Non-pigmented ciliary epithelial cell (primary cell): ENCODE measurements around the gene CHCHD6.

Source experiments
- DNase-seq: peaks from one replicate; pipeline ENCODE4 v3.0.0-alpha.2; 2010; ENCODE audit warnings: low read depth

The CHCHD6 gene

DNA sequence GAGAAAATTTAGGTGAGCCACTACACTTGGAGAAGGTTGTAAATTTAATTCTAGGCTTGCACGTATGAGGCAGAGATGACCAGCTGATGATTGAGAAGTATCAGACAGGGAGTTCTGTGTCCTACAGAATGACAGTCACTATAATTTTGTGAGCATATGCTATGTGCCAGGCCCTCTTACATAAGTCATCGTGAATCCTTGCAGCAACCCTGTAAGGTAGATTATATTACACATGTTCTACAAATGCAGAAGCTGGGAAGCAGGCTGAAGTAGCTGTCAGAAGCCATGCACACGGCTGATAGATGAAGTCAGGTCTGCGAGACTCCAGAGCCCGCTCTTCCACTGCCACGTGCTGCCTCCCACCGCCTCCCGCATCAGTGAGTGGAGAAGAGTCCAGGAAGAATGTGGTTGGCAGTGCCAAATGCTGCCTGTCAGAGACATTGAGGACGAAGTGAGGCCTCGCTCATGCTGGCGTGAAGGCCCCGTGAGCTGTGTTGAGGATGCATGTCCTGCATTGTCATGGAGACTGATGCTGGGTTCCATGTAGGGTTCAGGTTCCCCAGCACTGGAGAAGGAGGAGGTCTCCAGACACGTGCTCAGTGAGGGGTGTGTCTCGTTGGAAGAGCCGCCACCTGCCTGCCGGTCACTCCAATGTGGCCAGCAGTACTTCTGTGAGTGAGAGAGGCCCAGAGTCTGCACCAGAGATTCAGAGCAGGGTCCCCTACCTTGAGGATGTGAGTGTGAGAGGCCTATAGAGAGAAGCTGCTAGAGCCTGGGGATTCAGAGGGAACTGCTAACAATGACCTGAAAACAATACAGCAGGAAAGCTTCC, 155.6 kb downstream of the CHCHD6 start:
- no peak for DNase-seq

DNA sequence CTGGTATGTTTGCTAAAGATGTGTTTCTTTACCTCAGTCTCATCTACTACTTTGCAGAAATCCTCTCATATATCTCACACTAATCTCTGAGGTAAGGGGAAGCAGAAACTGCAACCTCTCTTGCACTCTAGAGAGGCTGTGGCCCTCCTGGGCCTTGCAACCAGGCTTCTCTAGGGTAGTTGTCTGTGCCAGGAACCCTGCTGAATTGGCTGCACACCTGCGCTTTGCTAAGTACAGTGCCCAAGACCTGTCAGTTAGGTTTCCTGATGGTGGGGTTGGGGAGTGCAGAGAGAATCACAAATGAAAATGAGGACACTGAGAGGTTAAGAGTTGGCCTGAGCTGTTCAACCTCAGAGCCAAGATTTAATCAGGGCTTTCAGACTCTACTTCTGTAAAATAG, 161.7 kb downstream of the CHCHD6 start:
- DNase-seq, result no peak

DNA sequence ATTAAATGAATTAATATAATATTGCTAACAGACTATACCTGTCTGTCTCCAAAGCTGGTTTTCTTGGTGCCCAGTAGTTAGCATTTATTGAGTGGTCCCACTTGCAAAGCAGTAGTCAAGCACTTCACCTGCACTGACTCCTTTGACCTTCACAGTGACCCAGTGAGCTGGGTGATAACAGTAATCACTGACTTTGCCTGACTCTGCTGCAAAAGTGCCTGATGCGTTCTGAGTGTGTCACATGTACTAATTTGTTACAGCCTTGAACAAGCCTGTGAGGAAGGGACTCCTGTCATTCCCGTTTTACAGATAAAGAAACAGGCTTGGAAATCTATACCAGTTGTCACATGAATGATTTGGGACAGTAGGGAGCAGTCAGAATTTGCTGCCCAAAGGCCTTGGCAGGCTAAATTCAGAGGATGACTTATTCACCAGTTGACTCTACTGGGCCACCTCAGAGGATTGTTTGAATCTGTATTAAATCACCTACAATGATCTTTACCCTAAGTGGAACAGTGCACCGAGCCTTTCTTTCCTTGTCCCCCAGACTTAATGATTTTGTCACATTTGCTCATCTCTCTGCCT, 162.2 kb downstream of the CHCHD6 start:
- no peak for DNase-seq

DNA sequence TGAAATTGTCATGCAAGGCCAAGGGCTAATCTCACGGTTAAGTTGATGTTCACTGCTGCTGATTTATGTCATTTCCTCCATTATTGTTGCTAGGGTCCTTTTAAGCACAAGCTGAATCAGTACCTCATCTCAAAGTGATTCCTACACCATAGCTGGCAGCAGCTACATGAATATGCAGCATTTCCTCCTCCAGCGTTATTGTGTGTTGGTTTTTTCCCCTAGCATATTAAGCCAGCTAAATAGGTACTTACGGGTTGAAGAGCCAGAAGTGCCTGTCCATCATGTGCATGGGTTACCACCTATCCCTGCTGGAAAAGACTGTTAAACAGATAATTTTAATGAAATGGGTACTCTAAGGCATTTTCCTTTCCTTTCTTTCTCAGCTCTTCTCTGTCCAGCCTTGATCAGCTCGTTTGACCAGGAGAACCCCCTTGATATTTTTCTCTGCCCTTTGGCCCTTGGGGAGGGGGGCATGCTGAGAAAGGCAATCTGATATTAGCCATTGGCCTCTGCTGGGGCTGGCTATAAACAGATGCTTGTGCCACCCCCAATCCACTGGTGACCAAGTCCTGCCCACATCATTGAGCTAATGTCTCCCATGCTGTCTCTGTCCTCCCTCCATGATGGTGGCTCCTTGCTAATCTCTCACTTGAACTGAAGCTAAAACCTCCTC, 163.3 kb downstream of the CHCHD6 start:
- no peak for DNase-seq

DNA sequence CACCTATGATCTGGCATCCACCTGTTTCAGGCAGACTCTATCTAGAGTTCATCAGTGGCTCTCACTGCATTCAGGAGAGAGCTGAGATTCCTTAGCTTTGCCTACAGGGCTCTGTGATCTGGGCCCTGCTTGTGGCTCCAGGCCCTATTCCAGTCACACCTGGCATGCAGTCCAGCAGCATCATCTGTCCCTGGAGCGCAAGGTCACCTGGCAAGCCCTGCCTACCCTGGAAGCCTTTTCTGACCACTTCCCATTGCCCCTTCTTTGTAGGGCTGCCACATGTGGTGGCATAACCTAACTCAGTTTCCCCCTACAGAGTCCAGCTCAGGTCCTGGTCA, 163.8 kb downstream of the CHCHD6 start:
- no peak for DNase-seq

DNA sequence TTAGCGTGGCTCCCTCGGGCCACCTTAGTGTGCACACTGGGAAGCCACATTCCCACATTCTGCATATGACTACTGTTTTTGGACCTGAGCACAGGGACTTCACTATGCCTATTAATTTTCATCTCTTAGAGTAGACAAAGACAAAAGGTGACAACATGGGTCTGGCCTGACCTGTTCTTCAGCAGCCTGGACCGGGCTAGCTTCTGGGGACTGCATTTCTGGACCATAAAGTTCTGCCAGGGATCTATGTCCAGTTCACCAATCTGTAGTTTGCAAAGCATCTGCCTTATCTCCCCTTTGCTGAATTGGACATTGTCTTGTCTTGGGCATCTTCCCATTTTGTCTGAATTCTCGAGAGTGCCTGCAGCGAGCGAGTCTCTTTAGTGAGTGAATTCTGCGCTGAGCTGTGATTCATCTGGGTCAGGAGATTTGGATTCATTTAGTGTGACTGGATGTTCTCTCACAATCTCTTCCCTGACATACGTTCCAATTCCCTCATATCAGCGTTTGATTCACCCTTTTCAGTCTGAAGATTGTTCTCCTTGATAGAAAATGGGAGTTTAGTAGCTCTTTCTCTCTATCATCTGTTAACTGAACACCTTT, 166.7 kb downstream of the CHCHD6 start:
- no peak for DNase-seq

DNA sequence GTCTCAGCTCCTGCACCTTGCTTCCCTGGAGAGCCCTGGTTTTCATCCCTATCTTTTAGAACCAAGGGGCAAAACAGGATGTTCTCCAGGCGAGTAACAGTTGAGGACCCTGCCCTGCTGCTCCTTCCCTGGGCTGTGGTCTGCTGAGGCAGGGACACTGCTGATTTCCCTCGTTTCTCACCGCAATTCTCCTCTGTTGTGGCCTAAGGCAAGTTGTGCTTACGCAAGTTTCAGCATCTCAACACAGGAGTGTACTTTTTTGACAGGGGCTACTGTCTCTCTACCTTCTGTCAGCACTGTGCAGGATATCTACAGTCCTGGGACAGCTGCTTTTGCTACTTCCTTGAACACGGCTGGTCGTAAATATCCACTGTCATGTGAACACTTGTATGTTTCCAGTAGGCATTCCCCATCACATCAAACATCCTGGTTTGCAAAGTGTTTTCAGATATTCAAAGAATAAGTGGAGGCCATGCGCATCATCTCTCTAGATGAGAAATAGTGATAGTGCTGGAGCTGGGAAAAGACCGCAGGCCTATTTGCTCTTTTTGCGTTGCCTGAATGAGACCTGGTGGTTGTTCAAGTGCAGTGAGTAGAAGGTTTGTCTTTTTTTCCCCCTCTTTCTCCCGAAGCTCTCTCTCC, 168.8 kb downstream of the CHCHD6 start:
- DNase-seq, result no peak

DNA sequence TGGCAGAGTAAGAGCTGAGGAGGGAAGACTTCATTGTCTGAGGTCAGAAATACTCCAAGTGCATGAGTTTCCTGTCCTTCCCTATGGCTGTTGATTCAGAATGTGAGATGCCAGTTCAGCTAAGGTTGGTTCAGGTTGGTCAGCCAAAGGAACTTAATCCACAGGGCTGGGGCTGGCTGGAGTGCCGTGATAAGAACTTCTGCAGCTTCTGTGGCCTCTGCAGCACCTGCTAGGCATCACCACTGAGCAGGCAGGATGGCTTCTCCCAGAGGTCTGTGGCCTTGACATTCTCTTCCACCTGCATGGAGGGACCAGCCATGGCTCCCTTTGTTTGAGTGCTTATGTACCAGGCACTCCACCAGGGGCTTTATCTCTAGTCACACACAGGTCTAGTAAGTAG, 169.4 kb downstream of the CHCHD6 start:
- DNase-seq, result no peak

DNA sequence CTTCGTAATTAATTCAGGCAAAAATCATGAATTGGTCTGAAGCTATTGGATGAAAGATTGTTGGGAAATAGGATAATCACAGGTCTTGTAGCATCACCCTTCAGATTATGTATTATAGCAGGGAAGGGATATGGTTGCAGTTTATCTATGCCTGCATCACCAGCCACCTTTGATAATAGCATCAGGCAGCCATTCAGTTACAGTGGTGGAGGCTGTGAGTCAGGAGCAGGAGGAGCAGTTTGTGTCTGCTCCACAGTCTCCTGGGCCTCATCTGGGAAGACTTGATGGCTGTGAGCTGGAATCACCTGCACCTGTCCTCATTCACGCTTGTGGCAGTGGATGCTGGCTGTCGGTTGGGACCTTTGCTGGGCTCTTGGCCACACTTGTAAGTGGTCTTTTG, 174.6 kb downstream of the CHCHD6 start:
- DNase-seq, result no peak

DNA sequence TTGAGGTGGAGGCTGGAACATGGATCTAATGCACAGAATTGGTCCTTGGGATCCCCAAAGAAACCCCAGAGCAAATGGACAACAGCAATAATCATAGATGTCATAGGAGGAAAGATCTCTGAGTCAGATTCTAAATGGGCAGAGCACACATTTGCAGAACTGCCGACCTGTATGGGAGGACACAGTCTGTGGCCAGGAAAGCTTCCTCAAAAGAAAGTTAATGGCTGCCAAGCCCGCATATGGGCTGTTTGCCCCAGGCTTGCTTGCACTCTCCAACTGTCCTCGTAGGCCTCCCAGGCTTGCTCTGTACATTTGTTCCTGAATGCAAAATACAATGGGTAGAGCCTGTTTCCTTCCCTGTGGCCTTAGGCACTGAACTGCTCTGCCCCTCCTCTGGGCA, 176.9 kb downstream of the CHCHD6 start:
- no peak for DNase-seq

DNA sequence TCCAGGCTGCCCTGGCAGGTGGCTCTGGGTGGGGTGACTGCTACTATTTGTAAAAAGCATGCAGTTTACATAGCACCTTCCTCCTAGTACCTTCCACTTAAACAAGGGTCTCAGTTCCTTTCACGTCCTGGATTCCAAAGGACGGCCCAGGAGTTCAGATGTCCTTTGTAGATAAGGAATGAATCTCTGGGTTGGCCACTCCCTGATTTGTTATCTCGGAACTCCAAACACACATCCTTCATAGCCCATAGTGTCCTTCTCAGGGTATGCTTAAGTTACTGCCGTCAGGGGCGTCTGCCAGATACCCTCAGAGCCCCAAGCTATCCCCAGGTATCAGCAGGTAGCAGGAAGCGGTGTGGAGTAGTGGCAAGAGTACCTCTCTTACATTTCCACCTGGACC, 177.8 kb downstream of the CHCHD6 start:
- DNase-seq, result no peak

DNA sequence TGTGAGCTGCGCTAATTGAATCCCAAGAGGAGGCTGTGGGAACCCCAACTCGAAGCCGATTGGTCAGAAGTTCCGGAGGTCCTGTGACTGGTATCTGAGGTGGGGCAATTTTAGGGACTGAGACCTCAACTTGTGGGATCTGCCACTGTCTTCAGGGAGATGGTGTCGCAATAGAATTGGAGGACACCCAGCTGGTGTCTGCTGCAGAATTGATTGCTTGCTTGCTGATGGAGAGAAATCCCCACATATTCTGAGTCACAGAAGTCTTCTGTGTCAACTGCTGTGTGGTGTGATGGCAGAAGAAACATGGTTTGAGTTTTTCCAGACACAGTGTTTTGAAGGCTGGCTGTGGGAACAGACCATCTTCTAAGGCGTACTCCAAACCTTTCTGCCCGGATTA, 179.2 kb downstream of the CHCHD6 start:
- DNase-seq, result no peak

DNA sequence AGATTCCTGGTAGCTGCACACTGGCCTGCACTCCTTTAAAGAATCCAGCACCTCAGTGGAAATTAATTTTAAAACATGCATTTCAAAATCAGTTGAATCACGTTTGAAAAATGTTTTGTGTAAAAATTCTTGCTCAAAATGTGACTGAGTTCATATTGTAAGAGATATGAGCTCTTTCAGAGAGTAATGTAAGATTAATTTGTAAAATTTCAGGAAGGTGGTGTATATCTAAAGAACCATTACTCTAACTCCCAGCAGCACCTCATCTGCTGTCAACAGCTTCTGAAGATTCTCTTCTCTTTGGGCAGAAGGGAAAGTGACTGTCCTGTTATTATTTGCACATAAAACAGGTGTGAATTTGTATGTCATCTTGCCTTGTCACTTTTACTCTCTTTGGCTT, 181.4 kb downstream of the CHCHD6 start:
- DNase-seq, result no peak

DNA sequence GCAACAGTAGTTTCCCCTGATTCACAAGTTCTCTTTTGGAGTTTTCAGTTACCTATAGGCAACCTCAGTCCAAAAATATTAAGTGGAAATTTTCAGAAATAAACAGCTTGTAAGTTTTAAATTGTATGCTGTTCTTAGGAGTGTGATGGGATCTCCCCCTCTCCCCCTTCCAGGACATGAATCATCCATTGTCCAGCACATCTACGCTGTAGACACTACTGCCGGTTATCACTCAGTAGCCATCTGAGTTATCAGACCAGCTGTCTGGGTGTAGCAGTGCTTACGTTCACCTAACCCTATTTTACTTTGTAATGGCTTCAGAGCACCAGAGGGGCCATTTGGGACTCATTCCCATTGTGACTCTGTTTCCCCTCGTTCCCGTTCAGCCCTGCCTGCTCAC, 182.2 kb downstream of the CHCHD6 start:
- DNase-seq, result no peak

DNA sequence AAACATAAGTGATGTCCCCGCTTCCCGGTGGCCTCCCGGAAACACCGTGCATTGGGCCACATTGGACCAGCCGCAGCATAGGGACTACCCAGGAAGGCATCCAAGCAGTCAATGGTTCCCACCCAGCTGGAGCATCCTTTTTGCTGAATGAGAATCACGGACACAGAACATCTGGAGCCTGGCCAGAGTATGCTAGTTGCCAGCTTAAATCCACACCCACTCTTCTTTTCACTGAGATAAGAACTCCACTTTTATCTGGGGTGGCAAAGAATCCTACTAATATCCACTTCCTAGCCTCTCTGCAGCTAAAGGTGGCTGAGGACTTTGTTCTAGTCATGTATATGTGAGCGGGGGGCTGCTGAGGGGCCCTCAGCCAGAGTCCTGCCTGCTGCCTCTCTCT, 183.6 kb downstream of the CHCHD6 start:
- no peak for DNase-seq

DNA sequence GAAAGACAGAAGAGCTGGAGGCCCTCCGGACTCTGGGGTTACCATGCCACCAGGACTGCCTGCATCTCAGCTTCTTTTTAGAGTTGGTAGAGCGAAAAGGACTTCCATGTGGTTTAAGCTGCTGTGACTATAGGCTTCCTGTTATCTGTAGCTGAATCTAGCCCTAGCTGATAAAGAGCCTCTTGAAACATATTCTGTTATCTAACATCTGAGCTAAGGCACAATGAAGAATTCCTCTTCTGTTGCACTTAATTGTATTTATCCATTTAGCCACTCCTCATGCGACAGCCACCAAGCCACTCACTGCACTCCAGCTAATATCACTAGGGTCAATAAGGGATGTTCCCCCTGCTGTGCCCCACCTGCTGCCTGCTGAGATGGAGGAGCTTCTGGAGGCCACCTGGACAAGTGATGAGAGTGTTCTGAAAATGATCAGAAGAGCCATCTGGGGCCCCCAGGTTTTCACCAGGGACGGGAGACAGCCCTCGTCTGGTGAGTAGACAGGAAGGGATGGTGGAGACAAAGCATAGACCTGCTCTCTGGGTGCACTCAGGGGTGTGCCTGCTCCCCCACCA, 184.2 kb downstream of the CHCHD6 start:
- DNase-seq, result no peak

DNA sequence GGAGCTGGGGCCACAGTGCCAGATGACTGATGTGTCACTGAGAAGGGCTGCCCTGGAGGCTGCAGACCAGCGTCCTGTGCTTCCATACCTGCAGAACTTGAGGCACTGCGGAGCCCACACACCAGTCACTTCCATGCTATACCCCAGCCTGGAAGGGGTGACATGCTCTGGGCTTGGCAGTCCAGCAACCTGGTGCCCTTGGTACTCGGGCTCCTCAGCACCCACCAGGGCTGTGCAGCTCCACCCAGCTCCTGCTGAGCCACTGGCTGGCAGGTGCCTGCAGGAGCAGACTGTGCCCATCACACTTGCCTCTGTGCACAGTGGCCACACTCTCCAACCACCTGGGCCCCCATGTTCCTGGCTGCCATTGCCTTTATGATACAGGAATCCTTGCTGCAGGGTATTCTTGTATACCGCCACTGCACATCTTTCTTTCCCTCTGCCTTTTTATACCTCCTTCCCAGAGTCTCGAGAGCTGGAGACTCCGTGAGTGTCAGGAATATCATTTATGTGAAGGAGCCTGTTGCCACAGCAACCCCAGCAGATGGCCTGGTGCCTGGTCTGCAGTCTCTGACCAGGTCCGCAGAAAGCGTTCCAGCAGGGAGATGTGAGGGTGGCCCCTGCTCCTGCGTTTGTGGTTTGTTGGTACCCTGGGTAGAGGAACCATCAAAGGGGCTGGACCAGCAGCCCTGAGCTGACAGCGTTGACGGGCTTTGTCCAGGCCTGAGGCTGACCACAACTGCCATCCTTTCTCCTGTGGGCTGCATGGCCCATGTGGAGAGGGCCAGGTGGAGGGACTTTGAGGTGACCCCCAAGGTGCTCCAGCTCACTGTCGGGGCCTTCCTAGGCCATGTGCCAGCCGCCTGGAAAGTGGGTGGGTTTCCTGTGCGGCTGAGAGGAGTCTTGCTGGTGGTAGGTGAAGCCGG, 185.5 kb downstream of the CHCHD6 start:
- no peak for DNase-seq

DNA sequence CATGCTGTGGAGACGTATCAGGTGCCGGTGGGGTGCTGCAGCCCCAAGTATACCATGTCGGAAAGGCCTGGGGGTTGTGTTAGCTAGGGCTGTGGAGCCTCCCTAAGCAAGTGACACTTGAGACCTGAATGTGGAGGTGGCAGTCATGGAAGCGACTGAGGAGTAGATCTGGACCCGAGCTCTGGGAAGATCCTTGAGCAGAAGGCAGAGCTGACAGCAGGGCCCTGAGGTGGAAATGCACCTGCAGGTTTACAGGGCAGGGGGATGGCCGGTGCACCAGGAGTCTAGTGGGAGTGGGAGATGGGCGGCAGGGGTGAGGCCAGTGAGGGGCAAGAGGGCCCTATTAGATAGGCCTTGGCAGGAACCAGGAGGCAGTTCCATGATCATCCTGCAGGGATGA, 187.1 kb downstream of the CHCHD6 start:
- DNase-seq, result no peak

DNA sequence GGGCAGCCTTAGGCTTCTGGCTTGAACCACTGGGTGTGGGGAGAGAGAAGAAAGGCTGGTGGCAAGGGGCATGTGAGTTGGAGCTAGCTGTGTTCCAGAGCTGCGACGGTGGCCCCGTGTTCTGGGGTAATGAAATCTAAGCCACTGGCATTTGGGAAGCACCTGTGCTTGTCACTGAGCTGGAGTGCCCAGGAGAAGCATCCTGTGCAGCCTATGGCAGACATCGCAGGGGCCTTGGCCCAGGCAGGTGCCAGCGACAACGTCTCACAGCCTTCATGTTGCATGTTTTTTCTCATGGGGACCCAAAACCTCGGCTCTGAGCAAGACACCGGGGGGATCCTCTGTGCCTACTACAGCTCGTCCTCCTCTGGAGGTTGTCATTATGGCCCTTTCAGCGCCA, 187.8 kb downstream of the CHCHD6 start:
- no peak for DNase-seq

DNA sequence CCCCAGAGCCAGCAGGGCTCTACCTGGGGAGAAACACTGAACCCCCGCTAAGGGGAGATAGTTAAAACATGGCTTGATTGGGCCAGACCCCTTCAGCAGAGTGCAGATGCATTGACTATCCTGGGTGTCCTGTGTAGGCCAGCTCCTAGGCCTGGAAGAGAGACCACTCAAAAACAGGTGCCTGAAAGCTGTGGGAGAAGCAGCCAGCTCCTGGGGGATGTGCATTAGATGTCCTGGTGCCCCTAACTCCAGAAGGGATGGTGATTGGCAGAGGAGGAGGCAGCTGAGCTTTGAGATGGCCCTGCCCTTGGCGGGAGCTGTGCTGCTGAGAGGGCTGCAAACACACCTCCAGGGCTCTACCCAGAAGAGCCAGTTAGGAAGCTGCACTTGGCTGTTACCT, 189.6 kb downstream of the CHCHD6 start:
- no peak for DNase-seq

DNA sequence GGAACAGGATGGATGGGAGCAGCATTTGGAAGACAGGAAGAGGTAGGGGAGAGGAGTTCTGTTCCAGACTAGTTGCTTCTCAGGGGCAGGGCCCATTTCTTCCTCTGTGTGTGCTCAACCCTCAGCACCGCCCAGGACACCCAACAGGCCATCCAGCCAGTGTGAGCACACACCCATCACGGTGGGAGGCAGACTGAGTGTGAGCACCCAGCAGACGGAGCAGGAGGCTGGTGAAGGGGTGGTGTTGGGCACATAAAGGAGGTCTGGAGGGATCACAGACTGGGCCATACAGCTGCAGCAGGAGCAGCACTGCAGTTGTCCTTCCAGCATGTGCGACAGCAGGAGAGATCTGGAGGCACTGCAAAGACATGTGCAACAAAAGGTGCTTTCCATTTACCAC, 190.4 kb downstream of the CHCHD6 start:
- DNase-seq, result no peak
